ENCODE measurements around the gene UST. TPM values are rescaled to one million over a fixed set of nuclear protein-coding genes. Genes with fewer than 3 reads are reported as not detected.
"Not testable (repeated sequence)": the region's sequence is repeated elsewhere in the genome, so short reads cannot be mapped to it uniquely, and the experiment has no call there.

The UST gene
- total RNA-seq, 2 experiments from 2014 or later: 1.9 to 3.7 TPM

DNA sequence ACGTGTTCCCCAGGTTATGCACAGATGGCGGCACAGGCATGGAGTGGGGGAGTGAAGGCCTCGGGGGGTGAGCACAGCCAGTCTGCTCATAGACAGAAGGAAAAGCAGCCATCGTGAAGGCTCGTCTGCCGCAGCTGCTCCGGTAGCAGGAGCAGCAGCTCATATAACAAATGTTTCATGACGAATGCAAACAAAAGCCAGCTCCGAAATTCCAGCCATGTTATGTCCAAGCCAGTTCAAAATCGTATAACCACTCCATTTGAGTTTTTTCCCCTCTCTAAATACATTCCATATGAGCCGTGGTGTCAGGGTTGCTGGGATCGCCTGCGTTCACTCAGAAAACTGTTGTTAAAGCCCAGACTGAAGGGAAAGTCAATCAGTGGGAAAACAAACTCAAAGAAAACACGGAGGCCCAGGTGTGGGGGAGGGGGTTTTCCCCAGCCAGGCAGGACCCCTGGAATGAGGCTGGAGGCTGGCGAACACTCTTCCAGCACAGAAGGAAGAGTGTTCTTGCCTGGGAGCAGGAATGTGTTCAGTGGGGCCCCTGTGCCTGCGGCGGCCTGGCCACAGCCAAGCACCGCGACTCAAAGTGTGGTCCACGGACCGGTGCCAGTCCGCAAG lies 290.3 kb downstream of the UST start:
- TF ChIP-seq, protein P1, sequence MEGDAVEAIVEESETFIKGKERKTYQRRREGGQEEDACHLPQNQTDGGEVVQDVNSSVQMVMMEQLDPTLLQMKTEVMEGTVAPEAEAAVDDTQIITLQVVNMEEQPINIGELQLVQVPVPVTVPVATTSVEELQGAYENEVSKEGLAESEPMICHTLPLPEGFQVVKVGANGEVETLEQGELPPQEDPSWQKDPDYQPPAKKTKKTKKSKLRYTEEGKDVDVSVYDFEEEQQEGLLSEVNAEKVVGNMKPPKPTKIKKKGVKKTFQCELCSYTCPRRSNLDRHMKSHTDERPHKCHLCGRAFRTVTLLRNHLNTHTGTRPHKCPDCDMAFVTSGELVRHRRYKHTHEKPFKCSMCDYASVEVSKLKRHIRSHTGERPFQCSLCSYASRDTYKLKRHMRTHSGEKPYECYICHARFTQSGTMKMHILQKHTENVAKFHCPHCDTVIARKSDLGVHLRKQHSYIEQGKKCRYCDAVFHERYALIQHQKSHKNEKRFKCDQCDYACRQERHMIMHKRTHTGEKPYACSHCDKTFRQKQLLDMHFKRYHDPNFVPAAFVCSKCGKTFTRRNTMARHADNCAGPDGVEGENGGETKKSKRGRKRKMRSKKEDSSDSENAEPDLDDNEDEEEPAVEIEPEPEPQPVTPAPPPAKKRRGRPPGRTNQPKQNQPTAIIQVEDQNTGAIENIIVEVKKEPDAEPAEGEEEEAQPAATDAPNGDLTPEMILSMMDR (IDR thresholded peaks at IDR 0.05): no peak

DNA sequence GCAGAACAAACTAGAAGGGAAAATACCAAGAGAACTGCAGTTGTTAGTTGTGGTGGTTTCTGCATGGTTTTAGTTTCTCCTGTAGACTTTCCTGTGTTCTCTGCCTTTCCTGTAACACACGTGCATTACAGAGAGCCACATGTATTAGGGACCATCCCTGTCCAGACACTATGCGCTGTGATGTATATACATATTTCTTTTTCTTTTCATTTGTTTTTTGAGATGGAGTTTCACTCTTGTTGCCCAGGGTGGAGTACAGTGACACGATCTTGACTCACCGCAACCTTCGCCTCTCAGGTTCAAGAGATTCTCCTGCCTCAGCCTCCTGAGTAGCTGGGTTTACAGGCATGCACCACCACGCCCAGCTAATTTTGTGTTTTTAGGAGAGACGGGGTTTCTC lies 292.2 kb downstream of the UST start:
- DNase-seq; H3K27ac ChIP-seq (ENCODE audit: low read depth in 1 of 2, low read length in 2 of 2); H3K27me3 ChIP-seq (ENCODE audit: control insufficient read depth in 1 of 2, insufficient read depth in 2 of 2, low read length in 2 of 2); H3K4me1 Mint-ChIP-seq (ENCODE audit: low read depth); H3K9me3 Mint-ChIP-seq; POLR2A ChIA-PET; intact Hi-C loops (cut with DNase I, micrococcal nuclease); ATAC-seq (ENCODE audit: poor library complexity); H3K36me3 ChIP-seq (ENCODE audit: insufficient read depth, low read length); H3K36me3 Mint-ChIP-seq (ENCODE audit: low read depth); H3K27me3 Mint-ChIP-seq; H3K27ac Mint-ChIP-seq; H3K4me3 Mint-ChIP-seq; H3K4me1 ChIP-seq (ENCODE audit: insufficient read depth, low read length); H3K9me3 ChIP-seq (ENCODE audit: control insufficient read depth in 1 of 2, insufficient read depth in 1 of 2, low read length in 2 of 2); H3K4me3 ChIP-seq (ENCODE audit: low read length): not testable (repeated sequence)
- CTCF ChIA-PET: interaction anchor here (0.6 to 1.2 kb wide), 2 partner anchors 11 to 51 kb away, joined by 3 read pairs; no protein-coding TSS in a partner anchor

More for the DNA sequence above, 290.3 kb downstream of the UST start:
- Mint-ChIP-seq H3K4me3 (no peak overlapping the region), H3K36me3 (ENCODE audit: low read depth) (no peaks in the 10 kb centered on the region), H3K27me3 (no peaks in the 10 kb centered on the region), H3K4me1 (ENCODE audit: low read depth) (peaks cover 17% of the 10 kb centered on the region), H3K27ac (no peak overlapping the region), H3K9me3 (no peaks in the 10 kb centered on the region)
- Histone ChIP-seq H3K27ac (ENCODE audit: low read depth in 1 of 2, low read length in 2 of 2) (no peak overlapping the region), H3K27me3 (ENCODE audit: control insufficient read depth in 1 of 2, insufficient read depth in 2 of 2, low read length in 2 of 2) (no peaks in the 10 kb centered on the region), H3K4me3 (ENCODE audit: low read length) (no peak overlapping the region), H3K9me3 (ENCODE audit: control insufficient read depth in 1 of 2, insufficient read depth in 1 of 2, low read length in 2 of 2) (peaks cover 0 to 5% of the 10 kb centered on the region in 2 experiments), H3K4me1 (ENCODE audit: insufficient read depth, low read length) (peaks cover 5% of the 10 kb centered on the region), H3K36me3 (ENCODE audit: insufficient read depth, low read length) (no peaks in the 10 kb centered on the region)
- ChIA-PET CTCF (interaction anchor here (0.6 kb wide), 1 partner anchor 395 kb away, joined by 3 read pairs; no protein-coding TSS in a partner anchor), POLR2A (no interaction called here)
- no peak for ATAC-seq (ENCODE audit: poor library complexity)
- intact Hi-C loops (cut with DNase I, micrococcal nuclease): no loop called here
- DNase-seq: no peak

DNA sequence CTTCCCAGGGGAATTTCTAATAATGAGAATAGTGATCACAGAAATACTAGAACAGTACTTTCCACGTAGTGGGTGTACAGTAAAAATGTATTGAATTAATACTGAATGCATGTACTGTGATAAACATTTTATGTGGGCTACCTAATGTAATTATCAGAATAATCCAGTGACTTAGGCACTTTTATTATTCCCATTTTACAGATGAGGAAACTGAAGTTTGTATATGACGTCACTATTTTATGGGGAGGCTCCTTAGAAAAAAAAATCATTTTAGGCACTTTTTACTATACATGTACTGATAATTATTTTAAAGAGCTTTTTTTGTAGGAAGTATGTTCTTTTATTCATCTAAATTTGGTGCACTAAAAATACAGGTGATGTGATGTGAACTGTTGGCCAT lies 295.1 kb downstream of the UST start:
- TF ChIP-seq, protein P1 (IDR thresholded peaks at IDR 0.05): no peak
- Histone ChIP-seq H3K4me3 (ENCODE audit: low read length) (no peak overlapping the region), H3K36me3 (ENCODE audit: insufficient read depth, low read length) (no peaks in the 10 kb centered on the region), H3K4me1 (ENCODE audit: insufficient read depth, low read length) (peaks cover 23% of the 10 kb centered on the region), H3K27me3 (ENCODE audit: control insufficient read depth in 1 of 2, insufficient read depth in 2 of 2, low read length in 2 of 2) (no peaks in the 10 kb centered on the region), H3K27ac (ENCODE audit: low read depth in 1 of 2, low read length in 2 of 2) (no peak overlapping the region), H3K9me3 (ENCODE audit: control insufficient read depth in 1 of 2, insufficient read depth in 1 of 2, low read length in 2 of 2) (peaks cover 0 to 9% of the 10 kb centered on the region in 2 experiments)
- H3K36me3 Mint-ChIP-seq (ENCODE audit: low read depth): no peaks in the 10 kb centered on the region
- CTCF ChIA-PET: no interaction called here
- H3K4me3 Mint-ChIP-seq: no peak overlapping the region
- intact Hi-C loops (cut with DNase I, micrococcal nuclease): no loop called here
- H3K9me3 Mint-ChIP-seq: no peaks in the 10 kb centered on the region
- POLR2A ChIA-PET: no interaction called here
- H3K27ac Mint-ChIP-seq: no peak overlapping the region
- DNase-seq (no peak), ATAC-seq (ENCODE audit: poor library complexity) (no peak)
- H3K27me3 Mint-ChIP-seq: no peaks in the 10 kb centered on the region
- peaks cover 28% of the 10 kb centered on the region for H3K4me1 Mint-ChIP-seq (ENCODE audit: low read depth)

Measured in CD4-positive, alpha-beta T cell (primary cell).